Mesendoderm (in vitro differentiated cells): ENCODE data around the gene THSD4.

Source experiments
- DNase-seq: peaks from one replicate; pipeline ENCODE4 v3.0.0; 2013
- H2AK5ac ChIP-seq: 2 replicates; pipeline ENCODE4 v1.6.1; 2013; ENCODE audit warnings: low read length, inconsistent platforms
- H2BK120ac ChIP-seq: 2 replicates; pipeline ENCODE4 v1.6.1; 2013; ENCODE audit warnings: low read depth, mild to moderate bottlenecking, low read length, moderate library complexity, mixed read lengths
- H2BK15ac ChIP-seq: replicated peaks from 2 replicates; pipeline ENCODE4 v1.6.1; 2013; ENCODE audit warnings: low read depth, mild to moderate bottlenecking, moderate library complexity
- H2BK5ac ChIP-seq: 2 replicates; pipeline ENCODE4 v1.6.1; 2013; ENCODE audit warnings: low read length, inconsistent platforms
- H3K18ac ChIP-seq: 2 replicates; pipeline ENCODE4 v1.6.1; 2013; ENCODE audit warnings: mild to moderate bottlenecking, low read length, mixed read lengths
- H3K23ac ChIP-seq: one replicate; pipeline ENCODE4 v1.6.1; 2013; ENCODE audit warnings: low read length
- H3K27ac ChIP-seq: 2 replicates; pipeline ENCODE4 v1.5.1; 2013; ENCODE audit warnings: low read depth, mild to moderate bottlenecking, inconsistent platforms, low read length, moderate library complexity
- H3K27me3 ChIP-seq: 2 replicates; pipeline ENCODE4 v1.6.1; 2013; ENCODE audit warnings: low read length, control low read depth, mild to moderate bottlenecking, inconsistent platforms; ENCODE audit not compliant: insufficient read depth, poor library complexity
- H3K36me3 ChIP-seq: 2 replicates; pipeline ENCODE4 v1.6.1; 2013; ENCODE audit warnings: low read length, inconsistent platforms; ENCODE audit not compliant: control insufficient read depth, insufficient read depth
- H3K4ac ChIP-seq: one replicate; pipeline ENCODE4 v1.6.1; 2013; ENCODE audit warnings: low read depth, mild to moderate bottlenecking, low read length, moderate library complexity
- H3K4me1 ChIP-seq: 2 replicates; pipeline ENCODE4 v1.6.1; 2013; ENCODE audit warnings: low read depth, low read length, inconsistent platforms; ENCODE audit not compliant: control insufficient read depth
- H3K4me2 ChIP-seq: 2 replicates; pipeline ENCODE4 v1.6.1; 2013; ENCODE audit warnings: low read length
- H3K4me3 ChIP-seq: 2 replicates; pipeline ENCODE4 v1.5.1; 2013; ENCODE audit warnings: mild to moderate bottlenecking, low read length
- H3K56ac ChIP-seq: one replicate; pipeline ENCODE4 v1.6.1; 2013; ENCODE audit warnings: low read length
- H3K79me1 ChIP-seq: 2 replicates; pipeline ENCODE4 v1.6.1; 2013; ENCODE audit warnings: low read length, inconsistent platforms
- H3K79me2 ChIP-seq: 2 replicates; pipeline ENCODE4 v1.6.1; 2013; ENCODE audit warnings: mild to moderate bottlenecking, low read length; ENCODE audit not compliant: control insufficient read depth, insufficient read depth
- H3K9ac ChIP-seq: 2 replicates; pipeline ENCODE4 v1.6.1; 2013; ENCODE audit warnings: low read length, inconsistent platforms
- H4K5ac ChIP-seq: one replicate; pipeline ENCODE4 v1.6.1; 2013; ENCODE audit warnings: low read length
- H4K8ac ChIP-seq: one replicate; pipeline ENCODE4 v1.6.1; 2013; ENCODE audit warnings: low read depth, mild to moderate bottlenecking, control low read depth, low read length, moderate library complexity
- whole genome bisulfite sequencing: extraction: QIAGEN DNeasy Blood & Tissue Kit; methylation state at CpG from one replicate; pipeline ENCODE4 v1.1.7; 2013; ENCODE audit warnings: low lambda C conversion rate, missing lambda C conversion rate; ENCODE audit not compliant: insufficient coverage; ENCODE audit errors: extremely low coverage; 5-methylcytosine and 5-hydroxymethylcytosine counted together

Gene THSD4

GRCh38 chr15:71651750-71652186 is 536.5 kb downstream of the THSD4 start:
- Histone ChIP-seq H3K36me3 (no peaks in the 10 kb centered on the region), H4K5ac (no peak overlapping the region), H2AK5ac (no peak overlapping the region), H3K27me3 (no peaks in the 10 kb centered on the region), H3K79me1 (no peaks in the 10 kb centered on the region), H3K56ac (no peak overlapping the region), H2BK5ac (no peak overlapping the region), H4K8ac (no peak overlapping the region), H3K79me2 (no peaks in the 10 kb centered on the region), H2BK15ac (no peak overlapping the region), H3K4me1 (peaks cover 2% of the 10 kb centered on the region), H3K4ac (no peak overlapping the region), H3K18ac (no peak overlapping the region), H3K4me3 (no peak overlapping the region), H3K23ac (no peak overlapping the region), H3K9ac (no peak overlapping the region), H3K4me2 (no peak overlapping the region), H2BK120ac (no peak overlapping the region), H3K27ac (no peak overlapping the region)
- no CpG with 5 or more reads among the region's 5 CpGs for WGBS
- peak; percentile 83 for DNase-seq

GRCh38 chr15:71654042-71654719 is 538.9 kb downstream of the THSD4 start:
- H2BK120ac ChIP-seq: no peak overlapping the region
- no peak overlapping the region for H3K18ac ChIP-seq
- H4K8ac ChIP-seq: no peak overlapping the region
- H3K27me3 ChIP-seq: no peaks in the 10 kb centered on the region
- no peak overlapping the region for H2AK5ac ChIP-seq
- H3K56ac ChIP-seq: no peak overlapping the region
- no CpG with 5 or more reads among the region's 8 CpGs for WGBS
- no peaks in the 10 kb centered on the region for H3K79me1 ChIP-seq
- no peak overlapping the region for H2BK5ac ChIP-seq
- no peak overlapping the region for H3K4me3 ChIP-seq
- no peaks in the 10 kb centered on the region for H3K36me3 ChIP-seq
- no peaks in the 10 kb centered on the region for H3K79me2 ChIP-seq
- H3K4me2 ChIP-seq: no peak overlapping the region
- no peak overlapping the region for H3K23ac ChIP-seq
- no peak overlapping the region for H4K5ac ChIP-seq
- no peak overlapping the region for H2BK15ac ChIP-seq
- no peaks in the 10 kb centered on the region for H3K4me1 ChIP-seq
- no peak overlapping the region for H3K27ac ChIP-seq
- no peak overlapping the region for H3K9ac ChIP-seq
- DNase-seq: no peak
- no peak overlapping the region for H3K4ac ChIP-seq

- H3K36me3 ChIP-seq: no peaks in the 10 kb centered on the region
- H3K18ac ChIP-seq: no peak overlapping the region
- no peak overlapping the region for H3K27ac ChIP-seq
- H4K5ac ChIP-seq: no peak overlapping the region
- no CpG with 5 or more reads among the region's 3 CpGs for WGBS
- H3K27me3 ChIP-seq: no peaks in the 10 kb centered on the region
- H2BK5ac ChIP-seq: no peak overlapping the region
- H3K56ac ChIP-seq: no peak overlapping the region
- no peak overlapping the region for H2AK5ac ChIP-seq
- DNase-seq: no peak
- H3K79me2 ChIP-seq: no peaks in the 10 kb centered on the region
- H3K4me3 ChIP-seq: no peak overlapping the region
- no peak overlapping the region for H3K9ac ChIP-seq
- no peak overlapping the region for H3K4ac ChIP-seq
- H3K23ac ChIP-seq: no peak overlapping the region
- H4K8ac ChIP-seq: no peak overlapping the region
- H3K4me2 ChIP-seq: no peak overlapping the region
- H2BK15ac ChIP-seq: no peak overlapping the region
- H2BK120ac ChIP-seq: no peak overlapping the region
- H3K79me1 ChIP-seq: no peaks in the 10 kb centered on the region
- H3K4me1 ChIP-seq: no peaks in the 10 kb centered on the region
Measured at GRCh38 chr15:71654720-71655174, 539.5 kb downstream of the THSD4 start.

- WGBS: no CpG with 5 or more reads among the region's 4 CpGs
- H3K4ac ChIP-seq: no peak overlapping the region
- H3K23ac ChIP-seq: no peak overlapping the region
- H2AK5ac ChIP-seq: no peak overlapping the region
- no peak overlapping the region for H2BK5ac ChIP-seq
- H3K18ac ChIP-seq: no peak overlapping the region
- no peak overlapping the region for H3K27ac ChIP-seq
- H3K36me3 ChIP-seq: no peaks in the 10 kb centered on the region
- H4K5ac ChIP-seq: no peak overlapping the region
- H3K27me3 ChIP-seq: no peaks in the 10 kb centered on the region
- no peak overlapping the region for H3K9ac ChIP-seq
- no peaks in the 10 kb centered on the region for H3K4me1 ChIP-seq
- H3K56ac ChIP-seq: no peak overlapping the region
- no peak overlapping the region for H2BK15ac ChIP-seq
- no peaks in the 10 kb centered on the region for H3K79me1 ChIP-seq
- H2BK120ac ChIP-seq: no peak overlapping the region
- no peak overlapping the region for H4K8ac ChIP-seq
- H3K4me2 ChIP-seq: no peak overlapping the region
- no peak for DNase-seq
- no peak overlapping the region for H3K4me3 ChIP-seq
- H3K79me2 ChIP-seq: no peaks in the 10 kb centered on the region
Measured at GRCh38 chr15:71656425-71656824, 541.2 kb downstream of the THSD4 start.

GRCh38 chr15:71657141-71657540 is 541.9 kb downstream of the THSD4 start:
- no peak overlapping the region for H3K27ac ChIP-seq
- no peak overlapping the region for H3K56ac ChIP-seq
- no CpG with 5 or more reads among the region's 2 CpGs for WGBS

GRCh38 chr15:71658036-71658435 is 542.8 kb downstream of the THSD4 start:
- Histone ChIP-seq H2BK15ac (no peak overlapping the region), H3K56ac (no peak overlapping the region), H3K9ac (no peak overlapping the region), H3K4me3 (no peak overlapping the region), H3K4me2 (no peak overlapping the region), H3K79me2 (no peaks in the 10 kb centered on the region), H3K23ac (no peak overlapping the region), H3K4ac (no peak overlapping the region), H2AK5ac (no peak overlapping the region), H3K4me1 (no peaks in the 10 kb centered on the region), H3K79me1 (no peaks in the 10 kb centered on the region), H4K8ac (no peak overlapping the region), H4K5ac (no peak overlapping the region), H2BK5ac (no peak overlapping the region), H3K27ac (no peak overlapping the region), H3K18ac (no peak overlapping the region), H2BK120ac (no peak overlapping the region), H3K36me3 (no peaks in the 10 kb centered on the region), H3K27me3 (no peaks in the 10 kb centered on the region)
- DNase-seq: no peak
- WGBS: no CpG with 5 or more reads among the region's 7 CpGs

More at GRCh38 chr15:71657141-71657540, 541.9 kb downstream of the THSD4 start:
- no peak overlapping the region for H4K5ac ChIP-seq
- no peaks in the 10 kb centered on the region for H3K4me1 ChIP-seq
- H3K27me3 ChIP-seq: no peaks in the 10 kb centered on the region
- no peak overlapping the region for H2AK5ac ChIP-seq
- H3K79me1 ChIP-seq: no peaks in the 10 kb centered on the region
- H3K79me2 ChIP-seq: no peaks in the 10 kb centered on the region
- H3K18ac ChIP-seq: no peak overlapping the region
- no peak overlapping the region for H3K4ac ChIP-seq
- DNase-seq: no peak
- H4K8ac ChIP-seq: no peak overlapping the region
- no peak overlapping the region for H3K4me3 ChIP-seq
- H2BK120ac ChIP-seq: no peak overlapping the region
- no peak overlapping the region for H3K9ac ChIP-seq
- no peak overlapping the region for H3K23ac ChIP-seq
- no peak overlapping the region for H2BK15ac ChIP-seq
- H3K36me3 ChIP-seq: no peaks in the 10 kb centered on the region
- no peak overlapping the region for H2BK5ac ChIP-seq
- H3K4me2 ChIP-seq: no peak overlapping the region
